GM18511 (cell line): Measurements from ENCODE around the gene EXOC6.
A peak's percentile ranks its signal among the peaks of the same experiment; 100 is the strongest.
"Not testable (repeated sequence)": the region's sequence is repeated elsewhere in the genome, so short reads cannot be mapped to it uniquely, and the experiment has no call there.

Experiments
- ATAC-seq: cut with Tn5 transposase; IDR thresholded peaks from one replicate; pipeline ENCODE4 v1.9.1; 2021; ENCODE audit warnings: mild to moderate bottlenecking, moderate library complexity; ENCODE audit not compliant: unreplicated experiment

Gene EXOC6

DNA sequence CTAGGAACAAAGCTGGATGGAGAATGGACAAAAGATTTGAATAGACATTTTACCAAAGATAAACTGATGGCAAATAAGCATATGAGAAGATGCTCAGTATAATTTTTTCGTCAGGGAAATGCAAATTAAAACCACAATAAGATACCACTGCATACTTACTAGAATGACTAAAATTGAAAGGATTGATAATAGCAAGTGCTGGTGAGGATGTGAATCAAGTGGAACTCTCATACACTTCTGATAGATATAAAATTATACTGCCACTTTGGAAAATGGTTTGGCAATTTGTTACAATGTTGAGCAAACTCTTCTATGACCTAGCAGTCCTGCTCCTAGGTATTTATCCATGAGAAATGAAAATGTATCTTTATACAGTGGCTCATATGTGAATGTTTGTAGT is 83.3 kb downstream of the EXOC6 start:
- ATAC-seq = no peak

DNA sequence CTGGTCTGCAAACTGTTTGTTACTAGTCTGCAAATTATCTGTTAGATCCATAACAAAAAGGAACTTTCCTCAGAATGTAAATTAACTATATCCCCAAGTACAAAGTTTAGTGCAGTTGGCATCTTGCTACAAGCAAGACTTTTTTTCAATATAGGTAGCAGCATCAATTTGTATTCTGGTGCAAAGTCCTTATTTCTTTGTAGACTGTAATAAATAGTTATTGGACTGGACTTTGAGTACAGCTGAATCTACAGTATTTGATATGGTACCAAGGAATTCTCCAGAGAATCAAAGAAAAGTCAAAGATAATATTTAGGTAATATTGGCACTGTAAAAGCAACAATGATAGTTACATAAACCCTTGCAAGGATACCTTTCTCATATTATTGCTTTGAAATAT is 89.6 kb downstream of the EXOC6 start:
- no peak for ATAC-seq

DNA sequence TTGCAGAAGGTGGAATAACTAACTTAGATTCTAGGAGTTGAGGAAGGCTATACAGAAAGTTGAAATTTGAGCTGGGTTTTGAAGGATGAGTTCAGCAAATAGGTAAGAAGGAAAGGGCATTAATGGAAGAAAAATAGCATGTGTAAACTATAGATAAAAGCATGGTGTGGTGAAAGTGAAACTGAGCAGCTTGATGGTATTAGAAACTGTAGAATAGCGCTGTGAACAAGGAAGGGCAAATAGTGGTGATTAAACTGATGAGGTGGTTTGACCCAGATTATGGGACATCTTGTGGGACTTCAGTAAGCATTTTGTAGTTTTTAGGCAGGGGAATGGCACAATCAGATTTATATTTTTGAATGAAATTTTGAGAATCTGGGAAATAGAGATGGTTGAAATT is 90.5 kb downstream of the EXOC6 start:
- no peak for ATAC-seq

DNA sequence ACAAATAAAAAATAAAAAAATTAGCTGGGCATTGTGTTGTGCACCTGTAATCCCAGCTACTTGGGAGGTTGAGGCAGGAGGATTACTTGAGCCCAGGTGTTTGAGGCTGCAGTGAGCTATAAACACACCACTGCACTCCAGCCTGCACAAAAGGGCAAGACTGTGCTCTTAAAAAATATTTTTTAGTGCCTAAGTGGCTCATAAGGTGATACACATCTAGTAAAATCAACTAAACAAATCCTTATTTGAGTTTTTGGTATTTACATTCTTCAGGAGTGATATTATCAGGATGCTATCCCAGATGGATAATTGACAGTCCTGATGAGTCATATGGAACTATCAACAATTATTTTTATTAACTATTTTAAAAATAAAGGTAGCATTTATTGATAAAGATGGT is 93.9 kb downstream of the EXOC6 start:
- no peak for ATAC-seq

DNA sequence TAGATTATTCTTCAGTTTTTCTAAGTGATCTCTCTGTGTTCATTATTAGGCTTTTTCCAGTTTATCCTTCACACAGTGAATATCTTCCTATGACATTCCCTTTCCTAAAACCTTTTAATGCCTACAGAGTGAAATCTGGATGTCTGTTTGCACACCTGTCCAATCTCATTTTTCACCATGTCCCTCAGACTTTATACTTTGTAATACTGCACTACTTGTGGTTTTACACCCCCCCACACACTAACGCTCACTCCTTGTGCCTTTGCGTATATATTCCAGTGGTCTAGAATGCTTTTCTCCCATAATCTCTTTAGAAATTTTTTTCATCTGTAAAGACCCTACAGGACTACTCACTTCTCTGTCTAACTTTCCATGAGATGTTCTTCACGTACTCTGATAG is 98.2 kb downstream of the EXOC6 start:
- ATAC-seq = no peak

DNA sequence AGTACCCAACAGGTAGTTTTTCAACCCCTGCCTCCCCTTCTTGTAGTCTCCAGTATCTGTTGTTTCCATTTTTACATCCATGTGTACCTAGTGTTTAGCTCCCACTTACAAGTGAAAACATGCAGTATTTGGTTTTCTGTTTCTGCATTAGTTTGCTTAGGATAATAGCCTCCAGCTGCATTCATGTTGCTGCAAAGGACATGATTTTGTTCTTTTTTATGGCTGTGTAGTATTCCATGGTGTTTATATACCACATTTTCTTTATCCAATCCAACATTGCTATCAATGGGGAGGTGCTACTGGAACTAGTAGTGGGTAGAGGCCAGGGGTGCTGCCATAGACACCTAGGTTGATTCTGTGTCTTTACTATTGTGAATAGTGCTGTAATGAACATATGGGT is 104.3 kb downstream of the EXOC6 start:
- ATAC-seq = not testable (repeated sequence)

DNA sequence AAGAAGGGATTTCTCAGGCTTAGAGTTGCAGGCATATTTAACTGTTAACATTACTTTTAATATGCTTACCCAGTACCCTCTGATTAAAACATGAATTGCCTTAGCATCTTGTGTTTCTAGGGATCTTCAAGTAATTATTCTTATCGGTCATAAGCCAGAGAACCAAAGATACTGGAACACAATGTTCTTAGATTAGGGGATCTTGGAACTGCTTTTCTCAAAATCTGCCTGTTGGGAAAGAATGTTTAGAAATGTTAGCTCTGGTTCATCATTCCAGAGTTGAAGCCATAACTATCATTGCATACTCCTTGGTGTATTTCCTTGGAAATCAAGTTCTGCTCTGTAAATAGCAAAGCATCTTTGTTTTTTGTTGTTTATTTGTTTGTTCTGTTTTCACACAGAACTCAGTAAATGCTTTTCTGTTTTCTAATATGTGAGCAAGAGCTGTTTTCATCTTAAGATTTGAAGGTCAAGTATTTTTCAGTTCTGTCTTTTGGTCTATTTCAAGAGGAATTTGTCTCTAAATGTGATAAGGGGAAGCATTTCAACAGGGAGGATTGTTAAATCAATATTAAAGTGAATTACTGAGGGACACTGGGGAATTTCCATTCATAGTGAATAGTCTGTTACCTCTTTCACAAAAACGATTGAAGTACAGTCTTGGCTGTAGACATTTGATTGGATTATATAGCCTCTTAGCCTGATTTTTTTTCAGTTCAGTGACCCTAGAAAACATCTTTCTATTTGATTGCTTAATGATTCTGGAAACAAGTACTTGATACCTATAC is 109.1 kb downstream of the EXOC6 start:
- no peak for ATAC-seq

DNA sequence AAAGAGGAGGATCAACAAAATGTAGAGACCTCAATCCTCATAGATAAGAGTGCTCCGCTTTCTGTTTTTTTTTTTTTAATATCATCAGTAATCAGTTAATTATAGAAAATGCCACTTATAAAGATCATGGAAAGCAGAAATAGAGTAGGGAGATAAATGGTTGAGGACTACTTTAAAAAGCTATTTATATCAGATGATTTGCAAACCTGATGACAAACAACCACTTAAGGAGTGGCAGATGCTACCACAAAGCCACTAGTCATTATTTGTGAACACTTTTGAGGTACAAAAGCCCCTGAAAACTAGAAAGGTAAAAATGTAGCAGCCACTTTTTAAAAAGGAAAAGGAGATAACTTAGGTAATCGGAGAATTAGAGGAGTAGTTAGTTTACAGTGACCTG is 113.3 kb downstream of the EXOC6 start:
- no peak for ATAC-seq

DNA sequence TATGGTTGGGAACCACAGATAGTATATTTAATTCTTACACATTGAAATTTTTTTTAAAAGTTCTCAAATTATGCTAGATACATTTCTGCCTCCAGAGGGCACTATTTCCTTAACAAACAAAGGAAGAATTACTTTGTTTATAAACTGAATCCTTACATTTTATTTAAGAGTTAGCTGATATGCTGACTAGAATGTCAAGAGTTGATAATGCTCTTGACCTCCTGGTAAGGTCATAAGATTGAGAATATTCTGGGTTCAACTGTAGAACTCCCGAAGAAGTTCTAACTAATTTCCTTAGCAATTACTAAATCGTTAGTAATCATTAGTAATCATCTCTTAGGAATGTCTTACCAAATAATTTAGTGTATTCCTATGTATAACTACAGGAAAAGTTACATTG is 117.0 kb downstream of the EXOC6 start:
- ATAC-seq = no peak

DNA sequence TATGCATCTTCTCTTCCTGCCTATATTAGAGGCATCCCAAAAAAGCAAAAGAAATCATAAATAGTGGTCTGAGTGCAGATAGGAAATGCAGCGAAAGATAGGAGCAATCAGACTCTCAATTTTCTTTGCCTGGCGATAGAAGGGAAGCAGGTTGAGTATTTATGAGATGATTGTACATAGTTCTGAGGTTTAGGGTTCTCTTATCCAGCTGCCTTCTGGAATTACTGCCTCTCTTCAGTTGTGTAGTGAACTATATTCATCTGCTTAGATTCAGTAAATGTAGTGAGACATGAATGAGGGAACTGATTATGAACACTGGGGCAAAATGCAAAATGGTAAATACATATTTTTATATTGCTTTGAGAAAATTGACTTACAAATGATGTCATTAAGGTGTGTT is 119.3 kb downstream of the EXOC6 start:
- no peak for ATAC-seq

DNA sequence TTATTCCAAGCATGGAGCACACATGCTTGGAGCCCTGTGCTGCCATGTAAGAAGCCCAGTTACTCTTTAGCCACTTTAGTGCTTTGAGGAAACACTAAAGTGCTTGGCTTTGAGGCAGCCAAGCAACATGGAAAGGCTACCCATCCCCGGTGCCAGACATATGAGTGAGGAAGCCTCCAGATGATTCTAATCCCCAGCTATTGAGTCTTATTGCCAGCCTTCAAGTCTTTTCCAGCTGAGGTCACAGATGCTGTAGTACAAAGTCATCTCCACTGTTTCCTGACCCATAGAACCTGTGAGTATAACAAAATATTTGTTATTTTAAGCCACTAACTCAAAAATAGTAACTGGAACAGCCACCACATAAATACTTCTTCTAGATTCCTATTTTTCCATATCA is 120.8 kb downstream of the EXOC6 start:
- no peak for ATAC-seq

DNA sequence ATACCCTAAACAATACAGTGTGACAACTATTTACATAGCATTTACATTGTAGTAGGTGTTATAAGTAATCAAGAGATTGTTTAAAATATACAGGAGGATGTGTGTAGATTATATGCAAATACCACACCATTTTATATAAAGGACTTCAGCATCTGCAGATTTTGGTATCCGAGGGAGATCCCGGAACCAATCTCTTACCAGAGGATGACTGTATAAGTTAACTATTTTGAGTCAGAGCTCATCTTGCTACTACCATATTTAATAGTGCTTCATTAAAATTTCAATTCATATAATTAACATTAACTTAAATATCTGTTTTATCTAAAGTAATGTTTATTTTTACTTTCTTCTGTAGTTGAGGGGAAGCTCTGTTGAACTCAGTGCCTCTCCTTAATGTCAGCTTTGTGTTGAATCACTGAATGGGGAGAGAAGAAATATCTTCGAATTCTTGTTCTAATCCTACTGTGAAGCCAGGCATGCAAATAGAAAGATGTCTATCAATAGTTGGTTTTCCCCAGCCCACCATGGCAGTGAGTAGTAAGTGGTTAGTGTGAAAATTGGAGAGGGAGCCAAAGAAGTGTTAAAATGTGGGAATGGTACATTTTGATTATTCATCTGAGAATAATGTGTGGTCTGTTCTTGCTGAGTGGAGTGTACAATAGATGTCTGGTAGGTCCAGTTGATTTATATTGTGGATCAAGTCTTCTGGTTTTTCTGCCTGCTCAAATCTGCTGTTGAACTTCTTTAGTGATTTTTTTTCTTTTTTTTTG is 122.2 kb downstream of the EXOC6 start:
- no peak for ATAC-seq

DNA sequence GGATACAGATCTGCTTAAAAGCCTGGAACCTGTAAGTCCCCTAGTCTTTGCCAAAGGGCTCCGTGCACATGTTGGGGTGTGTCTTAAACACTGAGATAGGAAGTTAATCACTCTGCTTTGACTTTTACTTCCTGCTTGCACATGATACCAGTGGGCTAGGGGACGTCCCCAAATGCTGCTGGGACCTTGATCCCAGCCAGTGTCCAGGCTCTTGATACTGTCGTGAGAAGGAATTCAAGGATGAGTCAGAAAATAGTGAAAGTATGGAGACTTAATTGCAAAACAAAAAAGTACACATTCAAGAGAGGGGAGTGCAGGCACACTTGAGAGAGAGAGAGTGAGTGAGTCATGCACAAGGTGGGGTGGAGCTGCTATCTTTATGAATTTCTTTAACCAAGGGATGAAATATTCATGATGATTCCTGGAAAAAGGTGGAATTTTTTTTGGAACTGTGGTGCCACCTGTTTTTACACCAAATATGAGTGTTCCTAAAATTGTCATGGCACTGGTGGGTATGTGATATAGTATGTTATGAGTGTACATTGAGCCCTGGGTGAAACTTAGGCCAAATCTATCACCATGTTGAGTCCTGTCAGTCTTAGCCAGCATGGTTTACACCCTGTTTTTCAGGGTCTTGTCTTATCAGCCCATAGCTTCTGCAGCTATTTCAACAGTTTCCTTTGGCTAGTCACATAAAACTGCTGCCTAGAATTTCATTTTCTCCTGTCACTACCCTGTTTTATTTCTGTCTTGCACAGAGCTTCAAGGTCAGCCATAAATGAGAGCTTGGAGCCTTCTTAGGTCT is 123.9 kb downstream of the EXOC6 start:
- ATAC-seq = no peak

DNA sequence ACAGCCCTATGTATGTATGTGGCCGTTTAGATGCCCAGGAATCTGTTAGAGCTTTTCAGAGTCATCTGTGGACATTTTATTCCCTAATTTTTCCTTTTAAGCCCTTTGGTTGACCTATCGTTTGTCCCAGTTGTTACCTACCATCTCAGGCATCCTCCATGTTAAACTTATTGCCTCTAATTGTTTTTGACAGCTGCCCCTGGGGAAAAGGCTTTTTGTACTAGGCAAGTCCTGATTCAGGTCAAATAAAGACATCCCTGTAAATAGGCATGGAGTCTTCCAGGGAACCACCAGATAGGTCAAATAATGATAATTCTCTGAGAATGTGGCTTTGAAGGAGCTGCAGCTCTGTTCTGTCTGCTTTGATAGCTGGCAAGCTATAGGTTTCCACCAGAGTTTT is 124.6 kb downstream of the EXOC6 start:
- no peak for ATAC-seq

DNA sequence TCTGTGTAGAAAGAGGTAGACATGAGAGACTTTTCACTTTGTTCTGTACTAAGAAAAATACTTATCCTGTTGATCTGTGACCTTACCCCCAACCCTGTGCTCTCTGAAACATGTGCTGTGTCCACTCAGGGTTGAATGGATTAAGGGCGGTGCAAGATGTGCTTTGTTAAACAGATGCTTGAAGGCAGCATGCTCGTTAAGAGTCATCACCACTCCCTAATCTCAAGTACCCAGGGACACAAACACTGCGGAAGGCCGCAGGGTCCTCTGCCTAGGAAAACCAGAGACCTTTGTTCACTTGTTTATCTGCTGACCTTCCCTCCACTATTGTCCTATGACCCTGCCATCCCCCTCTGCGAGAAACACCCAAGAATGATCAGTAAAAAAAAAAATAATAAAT is 128.0 kb downstream of the EXOC6 start:
- not testable (repeated sequence) for ATAC-seq

DNA sequence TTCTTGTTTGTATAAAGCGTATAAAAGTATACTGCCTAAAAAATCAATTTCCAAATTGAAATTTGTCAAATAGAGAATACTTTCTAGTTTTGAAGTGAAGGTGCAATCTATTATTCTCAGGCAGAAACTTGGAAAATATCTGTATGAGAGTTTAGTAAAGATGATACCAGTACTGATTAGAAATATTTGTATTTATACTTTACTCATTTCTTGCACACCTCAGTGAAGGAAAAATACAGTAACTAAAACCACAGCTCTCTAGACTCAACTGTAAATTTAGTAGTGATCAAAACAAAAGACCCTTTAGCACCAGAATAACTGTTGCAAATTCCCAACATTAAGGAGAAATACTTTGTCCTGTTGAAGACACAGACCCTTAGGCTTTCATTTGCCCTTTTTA is 140.9 kb downstream of the EXOC6 start:
- ATAC-seq = no peak

DNA sequence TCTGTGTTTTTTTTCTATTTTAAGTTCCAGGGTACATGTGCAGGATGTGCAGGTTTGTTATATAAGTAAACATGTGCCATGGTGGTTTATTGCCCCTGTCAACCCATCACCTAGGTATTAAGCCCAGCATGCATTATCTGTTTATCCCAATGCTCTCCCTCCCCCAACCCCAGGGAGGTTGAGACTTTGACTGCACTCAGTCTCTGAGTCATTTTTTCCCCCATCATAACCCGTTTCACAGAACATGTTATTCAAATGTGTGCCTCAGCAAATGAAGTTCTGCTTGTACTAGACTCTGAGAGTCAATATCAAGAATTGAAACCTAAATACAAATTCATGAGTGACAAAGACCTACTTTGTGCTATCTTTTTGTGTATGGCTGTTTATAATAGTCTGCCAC is 142.3 kb downstream of the EXOC6 start:
- peak; percentile 50 for ATAC-seq

DNA sequence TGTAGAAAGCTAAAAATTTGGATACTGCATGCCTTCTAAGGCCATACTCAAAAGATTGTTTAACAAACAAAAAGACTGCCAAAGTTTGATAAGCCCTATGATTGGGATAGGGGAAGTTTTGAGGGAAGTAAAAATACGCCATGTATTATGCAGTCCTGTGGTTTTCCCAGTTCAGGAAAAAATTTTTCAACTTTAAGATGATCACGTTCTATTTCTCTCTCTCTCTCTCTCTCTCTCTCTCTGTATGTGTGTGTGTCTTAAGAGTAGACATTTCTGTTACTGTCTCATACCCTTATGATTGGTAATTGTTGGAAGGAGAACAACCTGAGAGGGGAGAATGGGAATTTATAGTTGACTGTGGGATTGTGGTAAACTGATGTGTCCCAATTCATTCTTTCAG is 143.2 kb downstream of the EXOC6 start:
- ATAC-seq = no peak

DNA sequence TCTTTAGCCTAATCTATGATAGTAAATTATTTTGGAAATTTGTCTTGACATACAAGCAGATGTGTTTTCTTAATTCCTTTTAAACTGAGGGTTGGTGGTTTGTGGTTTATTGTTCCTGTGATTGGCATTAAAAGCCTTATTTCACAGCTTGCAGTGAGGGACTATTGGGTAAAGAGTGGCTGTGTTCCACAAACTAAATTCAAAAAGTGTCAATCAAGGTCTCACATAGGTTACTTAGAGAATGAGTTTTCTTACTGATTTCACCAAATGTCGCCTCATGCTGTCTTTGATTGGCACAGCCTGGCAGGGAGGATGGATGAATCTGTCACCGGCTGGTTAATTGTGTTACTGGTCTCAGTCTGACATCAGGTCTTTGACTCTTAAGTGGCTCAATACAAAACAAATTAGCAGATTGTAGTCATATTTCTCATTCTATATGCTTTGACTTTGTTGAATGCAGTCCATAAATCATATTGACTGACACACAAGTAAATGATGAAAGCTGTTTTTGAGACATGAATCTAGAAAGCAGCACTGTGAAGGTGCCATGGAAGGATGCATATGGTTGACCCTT is 145.5 kb downstream of the EXOC6 start:
- no peak for ATAC-seq

DNA sequence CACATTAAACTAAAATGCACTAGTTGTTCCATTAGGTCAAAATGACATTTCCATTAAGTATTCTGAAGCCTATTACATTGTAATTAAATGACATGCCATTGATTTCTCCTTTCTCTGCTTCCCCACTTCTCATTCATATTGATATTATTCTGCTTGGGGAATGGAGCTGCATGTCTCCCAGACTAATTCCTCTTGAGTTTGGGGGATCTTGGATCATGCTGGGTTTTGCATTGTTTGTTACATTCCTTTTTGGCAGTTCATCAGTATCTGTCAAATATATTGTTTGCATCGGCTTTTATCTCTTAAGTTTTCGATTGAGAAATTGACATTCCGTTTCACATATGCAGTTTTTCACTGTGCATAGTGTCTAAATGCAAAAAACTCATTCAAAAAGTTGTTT is 147.2 kb downstream of the EXOC6 start:
- no peak for ATAC-seq

DNA sequence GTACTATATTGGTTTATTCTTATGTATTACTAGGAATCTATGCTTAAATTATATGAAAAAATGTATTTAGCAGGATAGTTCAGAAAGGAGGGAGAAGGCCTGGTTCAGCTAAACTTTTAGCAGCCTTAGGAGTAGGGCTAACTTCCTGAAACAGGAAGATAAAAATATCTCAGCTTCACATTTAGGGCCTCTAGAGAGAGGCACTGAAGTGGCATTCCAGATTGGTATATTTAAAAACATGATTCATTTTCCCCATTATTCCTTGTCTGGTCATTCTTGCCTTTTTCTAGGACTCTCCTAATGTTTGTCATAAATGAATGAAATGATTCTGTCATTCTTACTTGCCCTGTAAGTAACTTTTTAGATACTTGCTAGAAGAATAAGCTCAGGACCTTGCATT is 149.3 kb downstream of the EXOC6 start:
- ATAC-seq = no peak
